ENCODE measurements around the gene TGFBR3.

The TGFBR3 gene

DNA sequence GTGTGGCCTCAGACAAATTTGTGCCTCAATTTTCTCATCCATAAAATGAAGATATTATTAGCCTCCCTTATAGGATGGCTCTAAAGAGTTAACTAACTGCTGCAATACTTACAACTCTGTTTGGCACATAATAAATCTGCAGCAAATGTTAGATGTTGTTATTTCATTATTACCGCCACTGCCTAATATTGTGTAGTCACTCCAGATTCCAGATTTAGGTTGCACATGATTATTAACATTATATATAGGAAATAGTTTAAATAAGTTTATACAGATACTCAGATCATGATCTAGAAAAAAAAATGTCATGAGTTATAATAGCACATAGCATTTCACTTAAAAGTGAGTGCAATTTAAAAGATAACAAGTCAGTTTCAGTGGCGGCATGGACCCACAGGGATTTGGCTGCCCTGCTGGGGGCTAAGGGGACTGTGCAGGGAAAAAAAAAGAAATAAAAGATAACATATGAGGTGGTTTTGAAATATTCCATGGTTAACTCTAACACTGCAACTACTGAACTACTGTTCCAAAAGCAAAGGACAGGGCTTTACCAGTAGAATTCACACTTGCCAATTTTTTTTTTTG is 170.4 kb downstream of the TGFBR3 start:
- ChIA-PET POLR2A (no interaction called here), CTCF (no interaction called here)
- no CpG with 5 or more reads among the region's 2 CpGs for WGBS (ENCODE audit: insufficient coverage)
- Histone ChIP-seq H3K27me3 (replicated peaks in 2 of 5; ENCODE audit: control insufficient read depth in 4 of 5, insufficient read depth in 5 of 5, low read length in 4 of 5) (peaks cover 0 to 12% (median 0%) of the 10 kb centered on the region in 5 experiments), H3K4me3 (ENCODE audit: control insufficient read depth in 1 of 7, extremely low read depth in 1 of 7, insufficient read depth in 4 of 7, low read depth in 2 of 7, low read length in 6 of 7) (no peak overlapping the region), H3K27ac (ENCODE audit: insufficient read depth in 1 of 2, low read depth in 1 of 2, low read length in 2 of 2, poor library complexity in 1 of 2, severe bottlenecking in 2 of 2) (no peak overlapping the region), H3K9me3 (ENCODE audit: control extremely low read depth in 1 of 5, control insufficient read depth in 4 of 5, insufficient read depth in 2 of 5, low read depth in 1 of 5, low read length in 4 of 5) (no peaks in the 10 kb centered on the region), H3K36me3 (ENCODE audit: control insufficient read depth in 4 of 4, insufficient read depth in 4 of 4, low read length in 3 of 4) (no peaks in the 10 kb centered on the region), H3K4me1 (ENCODE audit: control extremely low read depth in 1 of 4, control insufficient read depth in 4 of 4, insufficient read depth in 4 of 4, low read length in 3 of 4) (peaks cover 0 to 2% (median 0%) of the 10 kb centered on the region in 4 experiments)
- DNase-seq, result no peak

DNA sequence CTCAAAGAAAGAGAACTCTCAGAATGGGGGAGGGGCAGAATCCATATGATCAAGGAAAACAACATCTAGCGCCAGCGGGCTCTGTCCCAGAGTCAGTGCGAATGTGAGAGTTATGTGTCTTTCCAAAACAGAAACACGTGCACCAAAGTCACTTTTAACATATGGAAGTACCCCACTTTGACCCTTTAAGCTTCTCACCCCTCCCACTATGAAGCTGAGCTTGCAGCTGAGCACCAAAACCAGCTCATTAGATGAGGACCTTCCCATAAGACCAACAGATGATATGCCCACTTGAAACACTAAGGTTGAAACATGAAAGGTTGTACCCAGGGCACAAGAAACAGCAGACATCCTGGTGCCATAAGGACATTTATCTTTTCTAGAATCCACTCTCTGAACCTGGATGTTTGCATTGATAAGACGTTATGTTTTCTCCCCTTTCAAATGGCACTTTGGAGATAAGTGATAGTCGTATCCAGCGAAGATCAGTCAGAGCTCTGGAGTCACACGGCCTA is 171.0 kb downstream of the TGFBR3 start:
- Histone ChIP-seq H3K4me3 (ENCODE audit: control insufficient read depth in 1 of 7, extremely low read depth in 1 of 7, insufficient read depth in 4 of 7, low read depth in 2 of 7, low read length in 6 of 7) (no peak overlapping the region), H3K9me3 (ENCODE audit: control extremely low read depth in 1 of 5, control insufficient read depth in 4 of 5, insufficient read depth in 2 of 5, low read depth in 1 of 5, low read length in 4 of 5) (no peaks in the 10 kb centered on the region), H3K36me3 (ENCODE audit: control insufficient read depth in 4 of 4, insufficient read depth in 4 of 4, low read length in 3 of 4) (no peaks in the 10 kb centered on the region), H3K27ac (ENCODE audit: insufficient read depth in 1 of 2, low read depth in 1 of 2, low read length in 2 of 2, poor library complexity in 1 of 2, severe bottlenecking in 2 of 2) (no peak overlapping the region), H3K27me3 (replicated peaks in 2 of 5; ENCODE audit: control insufficient read depth in 4 of 5, insufficient read depth in 5 of 5, low read length in 4 of 5) (peaks cover 0 to 12% (median 0%) of the 10 kb centered on the region in 5 experiments), H3K4me1 (ENCODE audit: control extremely low read depth in 1 of 4, control insufficient read depth in 4 of 4, insufficient read depth in 4 of 4, low read length in 3 of 4) (peaks cover 0 to 2% (median 0%) of the 10 kb centered on the region in 4 experiments)
- WGBS (ENCODE audit: insufficient coverage), result 86% methylated on average over 8 of the region's 8 CpGs
- DNase-seq, result no peak
- ChIA-PET CTCF (no interaction called here), POLR2A (no interaction called here)

GRCh38 chr1:91712981-91713841 is 172.7 kb downstream of the TGFBR3 start:
- ChIA-PET CTCF (no interaction called here), POLR2A (no interaction called here)
- Histone ChIP-seq H3K4me1 (ENCODE audit: control extremely low read depth in 1 of 4, control insufficient read depth in 4 of 4, insufficient read depth in 4 of 4, low read length in 3 of 4) (peaks cover 0 to 2% (median 0%) of the 10 kb centered on the region in 4 experiments), H3K4me3 (ENCODE audit: control insufficient read depth in 1 of 7, extremely low read depth in 1 of 7, insufficient read depth in 4 of 7, low read depth in 2 of 7, low read length in 6 of 7) (no peak overlapping the region), H3K36me3 (ENCODE audit: control insufficient read depth in 4 of 4, insufficient read depth in 4 of 4, low read length in 3 of 4) (no peaks in the 10 kb centered on the region), H3K27ac (ENCODE audit: insufficient read depth in 1 of 2, low read depth in 1 of 2, low read length in 2 of 2, poor library complexity in 1 of 2, severe bottlenecking in 2 of 2) (peak overlapping the region in 1 of 2 experiments; percentile 29), H3K27me3 (replicated peaks in 2 of 5; ENCODE audit: control insufficient read depth in 4 of 5, insufficient read depth in 5 of 5, low read length in 4 of 5) (peaks cover 0 to 12% (median 0%) of the 10 kb centered on the region in 5 experiments), H3K9me3 (ENCODE audit: control extremely low read depth in 1 of 5, control insufficient read depth in 4 of 5, insufficient read depth in 2 of 5, low read depth in 1 of 5, low read length in 4 of 5) (no peaks in the 10 kb centered on the region)
- 74% methylated on average over 10 of the region's 15 CpGs for WGBS (ENCODE audit: insufficient coverage)
- peak in 2 of 3 donors; percentile 27 to 34 for DNase-seq

GRCh38 chr1:91712393-91712792 is 173.6 kb downstream of the TGFBR3 start:
- CTCF ChIA-PET, result interaction anchor here (1.1 kb wide), 1 partner anchor 155 kb away, joined by 3 read pairs; no protein-coding TSS in a partner anchor
- POLR2A ChIA-PET, result no interaction called here
- DNase-seq, result no peak
- 93% methylated on average over 2 of the region's 3 CpGs for WGBS (ENCODE audit: insufficient coverage)
- H3K27me3 ChIP-seq (replicated peaks in 2 of 5; ENCODE audit: control insufficient read depth in 4 of 5, insufficient read depth in 5 of 5, low read length in 4 of 5), result peaks cover 0 to 12% (median 0%) of the 10 kb centered on the region in 5 experiments
- H3K4me3 ChIP-seq (ENCODE audit: control insufficient read depth in 1 of 7, extremely low read depth in 1 of 7, insufficient read depth in 4 of 7, low read depth in 2 of 7, low read length in 6 of 7), result no peak overlapping the region
- no peak overlapping the region for H3K27ac ChIP-seq (ENCODE audit: insufficient read depth in 1 of 2, low read depth in 1 of 2, low read length in 2 of 2, poor library complexity in 1 of 2, severe bottlenecking in 2 of 2)
- no peaks in the 10 kb centered on the region for H3K9me3 ChIP-seq (ENCODE audit: control extremely low read depth in 1 of 5, control insufficient read depth in 4 of 5, insufficient read depth in 2 of 5, low read depth in 1 of 5, low read length in 4 of 5)
- H3K4me1 ChIP-seq (ENCODE audit: control extremely low read depth in 1 of 4, control insufficient read depth in 4 of 4, insufficient read depth in 4 of 4, low read length in 3 of 4), result peaks cover 0 to 2% (median 0%) of the 10 kb centered on the region in 4 experiments
- H3K36me3 ChIP-seq (ENCODE audit: control insufficient read depth in 4 of 4, insufficient read depth in 4 of 4, low read length in 3 of 4), result no peaks in the 10 kb centered on the region

- H3K27me3 ChIP-seq (replicated peaks in 2 of 5; ENCODE audit: control insufficient read depth in 4 of 5, insufficient read depth in 5 of 5, low read length in 4 of 5), result peaks cover 0 to 12% (median 0%) of the 10 kb centered on the region in 5 experiments
- H3K4me1 ChIP-seq (ENCODE audit: control extremely low read depth in 1 of 4, control insufficient read depth in 4 of 4, insufficient read depth in 4 of 4, low read length in 3 of 4), result peaks cover 0 to 2% (median 0%) of the 10 kb centered on the region in 4 experiments
- CTCF ChIA-PET, result interaction anchor here (1.1 kb wide), 1 partner anchor 154 kb away, joined by 3 read pairs; no protein-coding TSS in a partner anchor
- no peaks in the 10 kb centered on the region for H3K9me3 ChIP-seq (ENCODE audit: control extremely low read depth in 1 of 5, control insufficient read depth in 4 of 5, insufficient read depth in 2 of 5, low read depth in 1 of 5, low read length in 4 of 5)
- no peak overlapping the region for H3K27ac ChIP-seq (ENCODE audit: insufficient read depth in 1 of 2, low read depth in 1 of 2, low read length in 2 of 2, poor library complexity in 1 of 2, severe bottlenecking in 2 of 2)
- H3K4me3 ChIP-seq (ENCODE audit: control insufficient read depth in 1 of 7, extremely low read depth in 1 of 7, insufficient read depth in 4 of 7, low read depth in 2 of 7, low read length in 6 of 7), result no peak overlapping the region
- H3K36me3 ChIP-seq (ENCODE audit: control insufficient read depth in 4 of 4, insufficient read depth in 4 of 4, low read length in 3 of 4), result no peaks in the 10 kb centered on the region
- DNase-seq, result no peak
- POLR2A ChIA-PET, result no interaction called here
- 100% methylated on average over 5 of the region's 5 CpGs for WGBS (ENCODE audit: insufficient coverage)
Measured at GRCh38 chr1:91711504-91712247, 174.3 kb downstream of the TGFBR3 start.

DNA sequence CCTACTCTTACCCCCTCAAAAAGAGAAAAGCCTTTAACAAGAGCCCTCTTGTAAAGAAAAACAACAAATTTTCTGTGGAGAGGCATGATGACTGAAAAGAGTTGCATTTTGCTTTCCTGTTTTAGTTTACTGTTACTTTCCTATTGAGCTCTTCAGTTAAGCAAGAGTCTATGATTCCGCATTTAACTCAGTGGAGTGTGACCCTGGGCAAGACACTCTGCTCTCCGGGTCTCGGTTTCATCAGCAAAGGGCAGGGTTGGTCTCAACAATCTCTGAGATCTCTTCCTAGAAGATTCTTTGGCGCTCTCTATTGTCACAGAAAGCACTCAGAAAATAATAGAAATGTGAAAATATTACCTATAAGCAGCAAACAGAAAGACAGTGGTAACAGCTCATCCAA is 175.7 kb downstream of the TGFBR3 start:
- ChIA-PET CTCF (interaction anchor here (1.1 kb wide), 1 partner anchor 18 kb away, joined by 3 read pairs; no protein-coding TSS in a partner anchor), POLR2A (no interaction called here)
- Histone ChIP-seq H3K27ac (ENCODE audit: insufficient read depth in 1 of 2, low read depth in 1 of 2, low read length in 2 of 2, poor library complexity in 1 of 2, severe bottlenecking in 2 of 2) (no peak overlapping the region), H3K4me1 (ENCODE audit: control extremely low read depth in 1 of 4, control insufficient read depth in 4 of 4, insufficient read depth in 4 of 4, low read length in 3 of 4) (peaks cover 0 to 2% (median 0%) of the 10 kb centered on the region in 4 experiments), H3K9me3 (ENCODE audit: control extremely low read depth in 1 of 5, control insufficient read depth in 4 of 5, insufficient read depth in 2 of 5, low read depth in 1 of 5, low read length in 4 of 5) (no peaks in the 10 kb centered on the region), H3K27me3 (replicated peaks in 2 of 5; ENCODE audit: control insufficient read depth in 4 of 5, insufficient read depth in 5 of 5, low read length in 4 of 5) (peaks cover 0 to 12% (median 0%) of the 10 kb centered on the region in 5 experiments), H3K4me3 (ENCODE audit: control insufficient read depth in 1 of 7, extremely low read depth in 1 of 7, insufficient read depth in 4 of 7, low read depth in 2 of 7, low read length in 6 of 7) (no peak overlapping the region), H3K36me3 (ENCODE audit: control insufficient read depth in 4 of 4, insufficient read depth in 4 of 4, low read length in 3 of 4) (no peaks in the 10 kb centered on the region)
- no peak for DNase-seq
- WGBS (ENCODE audit: insufficient coverage), result 68% methylated on average over 4 of the region's 4 CpGs

All from common myeloid progenitor, CD34-positive (primary cell).